ENCODE results near the gene NCAPD2.
A peak's percentile ranks its signal among the peaks of the same experiment; 100 is the strongest.

NCAPD2 gene

GRCh38 chr12:6529291-6529737 lies 35.4 kb downstream of the NCAPD2 start:
- H3K9me3 ChIP-seq (ENCODE audit: severe bottlenecking) = no peaks in the 10 kb centered on the region
- no peak overlapping the region for H3K27ac ChIP-seq
- H3K36me3 ChIP-seq = peaks cover 77% of the 10 kb centered on the region
- H3K27me3 ChIP-seq (ENCODE audit: insufficient read depth, low read depth, severe bottlenecking) = no peaks in the 10 kb centered on the region
- no peak for TF ChIP-seq CTCF (IDR thresholded peaks at IDR 0.05; ENCODE audit: low read depth, low read length)
- no peak for DNase-seq
- H3K4me3 ChIP-seq (ENCODE audit: low read depth, low read length) = no peak overlapping the region

- H3K36me3 ChIP-seq = peaks cover 78% of the 10 kb centered on the region
- no peaks in the 10 kb centered on the region for H3K9me3 ChIP-seq (ENCODE audit: severe bottlenecking)
- TF ChIP-seq CTCF (IDR thresholded peaks at IDR 0.05; ENCODE audit: low read depth, low read length) = no peak
- H3K27me3 ChIP-seq (ENCODE audit: insufficient read depth, low read depth, severe bottlenecking) = no peaks in the 10 kb centered on the region
- no peak for DNase-seq
- no peak overlapping the region for H3K4me3 ChIP-seq (ENCODE audit: low read depth, low read length)
- 0 out of 2 replicates have a peak overlapping the region, but pooled peaks have one; percentile 100 for H3K27ac ChIP-seq
Measured at GRCh38 chr12:6530576-6531260, 36.8 kb downstream of the NCAPD2 start.

- H3K4me3 ChIP-seq (ENCODE audit: low read depth, low read length) = peak overlapping the region; percentile 81
- no peaks in the 10 kb centered on the region for H3K27me3 ChIP-seq (ENCODE audit: insufficient read depth, low read depth, severe bottlenecking)
- H3K9me3 ChIP-seq (ENCODE audit: severe bottlenecking) = no peaks in the 10 kb centered on the region
- peaks cover 78% of the 10 kb centered on the region for H3K36me3 ChIP-seq
- H3K27ac ChIP-seq = peak overlapping the region; percentile 100
- TF ChIP-seq CTCF (IDR thresholded peaks at IDR 0.05; ENCODE audit: low read depth, low read length) = no peak
- peak; percentile 71 for DNase-seq
Measured at GRCh38 chr12:6532051-6532926, 38.4 kb downstream of the NCAPD2 start.

GRCh38 chr12:6532927-6533652 lies 39.2 kb downstream of the NCAPD2 start:
- H3K36me3 ChIP-seq = peaks cover 78% of the 10 kb centered on the region
- peak overlapping the region; percentile 81 for H3K4me3 ChIP-seq (ENCODE audit: low read depth, low read length)
- H3K9me3 ChIP-seq (ENCODE audit: severe bottlenecking) = no peaks in the 10 kb centered on the region
- DNase-seq = peak; percentile 75
- no peaks in the 10 kb centered on the region for H3K27me3 ChIP-seq (ENCODE audit: insufficient read depth, low read depth, severe bottlenecking)
- TF ChIP-seq CTCF (IDR thresholded peaks at IDR 0.05; ENCODE audit: low read depth, low read length) = no peak
- peak overlapping the region; percentile 100 for H3K27ac ChIP-seq

- peaks cover 78% of the 10 kb centered on the region for H3K36me3 ChIP-seq
Measured at GRCh38 chr12:6533653-6533922, 39.7 kb downstream of the NCAPD2 start.

More at GRCh38 chr12:6533653-6533922, 39.7 kb downstream of the NCAPD2 start:
- Histone ChIP-seq H3K27me3 (ENCODE audit: insufficient read depth, low read depth, severe bottlenecking) (no peaks in the 10 kb centered on the region), H3K27ac (peak overlapping the region; percentile 100), H3K4me3 (ENCODE audit: low read depth, low read length) (peak overlapping the region; percentile 81), H3K9me3 (ENCODE audit: severe bottlenecking) (no peaks in the 10 kb centered on the region)
- TF ChIP-seq CTCF (IDR thresholded peaks at IDR 0.05; ENCODE audit: low read depth, low read length) = no peak
- no peak for DNase-seq

Measured in WERI-Rb-1 (cell line).